Measurements from ENCODE around the gene CEP85L. TPM values are rescaled to one million over a fixed set of nuclear protein-coding genes. Genes with fewer than 3 reads are reported as not detected.

Gene CEP85L
- total RNA-seq, 4 donors from 2014 or later: 15.6 to 22.8 (median 21.9) TPM

GRCh38 chr6:118504611-118505010 lies 146.8 kb downstream of the CEP85L start:
- intact Hi-C loops (cut with DNase I; ENCODE audit: low total_unique reads): loop anchor here (5.0 kb wide), 1 partner anchor 113 kb away; no protein-coding TSS in a partner anchor
- no peak overlapping the region for H3K4me3 ChIP-seq
- H3K9me3 ChIP-seq: no peaks in the 10 kb centered on the region
- peaks cover 31 to 35% of the 10 kb centered on the region in 2 donors for H3K4me1 ChIP-seq
- H3K36me3 ChIP-seq: peaks cover 0 to 18% of the 10 kb centered on the region in 2 donors
- in situ Hi-C loops (cut with MboI; ENCODE audit: low sequenced_read_pairs in 4 of 4): loop anchor here in 3 of 4 donors (5.0 to 25.0 kb wide), 3 partner anchors 217 to 220 kb away; no protein-coding TSS in a partner anchor
- ATAC-seq (no peak), DNase-seq (no peak)
- H3K27me3 ChIP-seq: no peaks in the 10 kb centered on the region
- no peak overlapping the region for H3K27ac ChIP-seq
- no peak for TF ChIP-seq POLR2A (IDR thresholded peaks at IDR 0.05)
- TF ChIP-seq CTCF (IDR thresholded peaks at IDR 0.05 in 4 of 5, conservative IDR thresholded peaks at IDR 0.05 in 1 of 5): no peak

- no peak for ATAC-seq
- intact Hi-C loops (cut with DNase I; ENCODE audit: low total_unique reads): no loop called here
These were observed 149.2 kb downstream of the CEP85L start for GRCh38 chr6:118502169-118502568.

GRCh38 chr6:118501765-118502164 lies 149.6 kb downstream of the CEP85L start:
- Histone ChIP-seq H3K4me3 (no peak overlapping the region), H3K36me3 (peaks cover 0 to 18% of the 10 kb centered on the region in 2 donors), H3K4me1 (peaks cover 10 to 17% of the 10 kb centered on the region in 2 donors), H3K27me3 (no peaks in the 10 kb centered on the region), H3K9me3 (no peaks in the 10 kb centered on the region), H3K27ac (no peak overlapping the region)
- TF ChIP-seq POLR2A (IDR thresholded peaks at IDR 0.05) (no peak), CTCF (IDR thresholded peaks at IDR 0.05 in 4 of 5, conservative IDR thresholded peaks at IDR 0.05 in 1 of 5) (no peak)
- no peak for DNase-seq
- no peak for ATAC-seq
- in situ Hi-C loops (cut with MboI; ENCODE audit: low sequenced_read_pairs in 4 of 4) (loop anchor here in 2 of 4 donors (10.0 to 25.0 kb wide), 2 partner anchors 214 to 217 kb away; no protein-coding TSS in a partner anchor), intact Hi-C loops (cut with DNase I; ENCODE audit: low total_unique reads) (no loop called here)

More at GRCh38 chr6:118502169-118502568, 149.2 kb downstream of the CEP85L start:
- no peaks in the 10 kb centered on the region for H3K9me3 ChIP-seq
- no peaks in the 10 kb centered on the region for H3K27me3 ChIP-seq
- no peak for DNase-seq
- H3K27ac ChIP-seq: no peak overlapping the region
- H3K36me3 ChIP-seq: peaks cover 0 to 18% of the 10 kb centered on the region in 2 donors
- H3K4me1 ChIP-seq: peaks cover 11 to 21% of the 10 kb centered on the region in 2 donors
- TF ChIP-seq CTCF (IDR thresholded peaks at IDR 0.05 in 4 of 5, conservative IDR thresholded peaks at IDR 0.05 in 1 of 5) (no peak), POLR2A (IDR thresholded peaks at IDR 0.05) (no peak)
- in situ Hi-C loops (cut with MboI; ENCODE audit: low sequenced_read_pairs in 4 of 4): loop anchor here in 2 of 4 donors (10.0 to 25.0 kb wide), 2 partner anchors 215 to 217 kb away; no protein-coding TSS in a partner anchor
- H3K4me3 ChIP-seq: no peak overlapping the region

- in situ Hi-C loops (cut with MboI; ENCODE audit: low sequenced_read_pairs in 4 of 4): loop anchor here in 2 of 4 donors (10.0 to 25.0 kb wide), 2 partner anchors 214 to 216 kb away; no protein-coding TSS in a partner anchor
- intact Hi-C loops (cut with DNase I; ENCODE audit: low total_unique reads): no loop called here
- Histone ChIP-seq H3K27me3 (no peaks in the 10 kb centered on the region), H3K27ac (no peak overlapping the region), H3K9me3 (no peaks in the 10 kb centered on the region), H3K4me1 (peaks cover 4 to 11% of the 10 kb centered on the region in 2 donors), H3K4me3 (no peak overlapping the region), H3K36me3 (peaks cover 0 to 18% of the 10 kb centered on the region in 2 donors)
- ATAC-seq (no peak), DNase-seq (no peak)
- TF ChIP-seq CTCF (IDR thresholded peaks at IDR 0.05 in 4 of 5, conservative IDR thresholded peaks at IDR 0.05 in 1 of 5): no peak
- TF ChIP-seq POLR2A (IDR thresholded peaks at IDR 0.05): no peak
These were observed 150.3 kb downstream of the CEP85L start for GRCh38 chr6:118501099-118501498.

All from gastrocnemius medialis (tissue), 4 donors.